A549 (cell line): ENCODE data around the gene KLHL22. TPM values are rescaled to one million over a fixed set of nuclear protein-coding genes. Genes with fewer than 3 reads are reported as not detected.

Experiments
- ATAC-seq, 2 experiments: fragments of 200-7000 bp in 1 of 2; fragments of >200 bp in 1 of 2; cut with Nextera tagmentation in 1 of 2; cut with Tn5 transposase in 1 of 2; 3 replicates each; pipeline versions ENCODE4 v1.8.0 to v1.9.1; 2018 to 2020; ENCODE audit warnings: mild to moderate bottlenecking in 1 of 2, moderate library complexity in 1 of 2
- CTCF ChIA-PET: fragments of 300-600 bp; sonication (Branson Sonifier 250); formaldehyde crosslinking; extraction: SDS; loops from one replicate; lab custom pipeline; 2021; ENCODE audit warnings: antibody characterized with exemption, inconsistent platforms; lab: Yijun Ruan, JAX
- POLR2A ChIA-PET: fragments of 350-600 bp; formaldehyde crosslinking; extraction: SDS; loops from one replicate; lab custom pipeline; 2021; ENCODE audit warnings: antibody characterized with exemption, inconsistent platforms; lab: Yijun Ruan, JAX
- DNase-seq, 2 experiments: peaks; one replicate each; pipeline versions ENCODE4 v3.0.0 to v3.0.0-alpha.2; 2011 to 2016; ENCODE audit warnings: low read depth in 1 of 2, low spot score in 1 of 2
- FAIRE-seq: peaks from 2 replicates; lab custom pipeline; 2011; peaks lifted over from hg19 to GRCh38; lab: Jason Lieb, UNC
- H3K27ac ChIP-seq, 2 experiments: fragments of >200 bp; sonication (Bioruptor Twin); formaldehyde crosslinking; 3 replicates each; pipeline ENCODE4 v1.5.1; 2016 to 2017
- H3K4me1 ChIP-seq: fragments of >200 bp; sonication (Bioruptor Twin); formaldehyde crosslinking; 3 replicates; pipeline ENCODE4 v1.6.1; 2016
- H3K4me2 ChIP-seq: fragments of >200 bp; sonication (Bioruptor Twin); formaldehyde crosslinking; 3 replicates; pipeline ENCODE4 v1.6.1; 2016
- H3K4me3 ChIP-seq: fragments of >200 bp; sonication (Bioruptor Twin); formaldehyde crosslinking; 3 replicates; pipeline ENCODE4 v1.5.1; 2016
- H3K9me3 ChIP-seq: fragments of >200 bp; sonication (Bioruptor Twin); formaldehyde crosslinking; 3 replicates; pipeline ENCODE4 v1.6.1; 2016
- ATOH8 ChIP-seq: fragments of 250-450 bp; sonication (Bioruptor Pico); IDR thresholded peaks from 2 replicates; pipeline ENCODE4 v1.5.0; 2020; ENCODE audit warnings: low read depth, mild to moderate bottlenecking, moderate library complexity
- CEBPB ChIP-seq, 2 experiments: fragments of >200 bp in 1 of 2; sonication (Bioruptor Twin) in 1 of 2; formaldehyde crosslinking in 1 of 2; IDR thresholded peaks; 2 replicates each; pipeline ENCODE4 v1.6.1; 2012 to 2016
- EHF ChIP-seq: fragments of 250-450 bp; sonication (Bioruptor Pico); IDR thresholded peaks from 2 replicates; pipeline ENCODE4 v1.5.0; 2020; ENCODE audit warnings: mild to moderate bottlenecking
- ELK1 ChIP-seq: fragments of 150-350 bp; IDR thresholded peaks from 2 replicates; pipeline ENCODE4 v1.6.1; 2014; ENCODE audit warnings: low read depth, mild to moderate bottlenecking, low read length
- EP300 ChIP-seq, 2 experiments: fragments of >200 bp; sonication (Bioruptor Twin); formaldehyde crosslinking; IDR thresholded peaks; 2 replicates in 1 of 2; 3 replicates in 1 of 2; pipeline ENCODE4 v1.6.1; 2016 to 2017
- ESRRA ChIP-seq: fragments of 150-350 bp; IDR thresholded peaks from 2 replicates; pipeline ENCODE4 v1.6.1; 2014; ENCODE audit warnings: mild to moderate bottlenecking, low read length, borderline replicate concordance
- GATA3 ChIP-seq: IDR thresholded peaks from 2 replicates; pipeline ENCODE4 v1.6.1; 2012; ENCODE audit warnings: borderline replicate concordance
- KDM5A ChIP-seq: fragments of 200-600 bp; sonication (generic); IDR thresholded peaks from 2 replicates; pipeline ENCODE4 v1.6.1; 2016; ENCODE audit warnings: antibody characterized with exemption, mild to moderate bottlenecking
- MAX ChIP-seq: IDR thresholded peaks from 2 replicates; pipeline ENCODE4 v1.6.1; 2012
- NFE2L2 ChIP-seq: fragments of 150-350 bp; conservative IDR thresholded peaks from 2 replicates; pipeline ENCODE4 v1.6.1; 2014; ENCODE audit warnings: low read length
- NPAS2 ChIP-seq: fragments of 250-450 bp; sonication (Bioruptor Pico); IDR thresholded peaks from 2 replicates; pipeline ENCODE4 v1.8.0; 2022; ENCODE audit warnings: mild to moderate bottlenecking, moderate library complexity, borderline replicate concordance
- POLR2A ChIP-seq: IDR thresholded peaks from 2 replicates; pipeline ENCODE4 v1.6.1; 2012; ENCODE audit warnings: mild to moderate bottlenecking, low read length
- POLR2AphosphoS2 ChIP-seq: conservative IDR thresholded peaks from 2 replicates; pipeline ENCODE4 v1.6.1; 2012; ENCODE audit warnings: low read length, improper control_type of control experiment, inconsistent platforms
- RAD21 ChIP-seq, 2 experiments: fragments of >200 bp in 1 of 2; sonication (Bioruptor Twin) in 1 of 2; formaldehyde crosslinking in 1 of 2; IDR thresholded peaks in 1 of 2; conservative IDR thresholded peaks in 1 of 2; 2 replicates in 1 of 2; 3 replicates in 1 of 2; pipeline ENCODE4 v1.6.1; 2012 to 2018; ENCODE audit warnings: inconsistent platforms in 1 of 2
- SMC3 ChIP-seq: fragments of >200 bp; sonication (Bioruptor Twin); formaldehyde crosslinking; IDR thresholded peaks from 3 replicates; pipeline ENCODE4 v1.6.1; 2018; ENCODE audit warnings: inconsistent platforms
- TFCP2L1 ChIP-seq: fragments of 250-450 bp; sonication (Bioruptor Pico); IDR thresholded peaks from 2 replicates; pipeline ENCODE4 v1.5.0; 2021; ENCODE audit warnings: mild to moderate bottlenecking
- TP53 ChIP-seq: fragments of 250-450 bp; sonication (Bioruptor Pico); IDR thresholded peaks from 2 replicates; pipeline ENCODE4 v1.5.0; 2021; ENCODE audit warnings: mild to moderate bottlenecking, moderate library complexity
- WGBS: methylation state at CpG from one replicate; pipeline ENCODE4 v1.1.6; 2017; ENCODE audit errors: missing lambda C conversion rate; 5-methylcytosine and 5-hydroxymethylcytosine counted together
- polyA plus RNA-seq, 4 experiments: library from polyadenylated mRNA; depleted of rRNA in 3 of 4; stranded (reverse); fragments of >200 nt; fragmentation: RNase III in 1 of 4; extraction: RNeasy Plus Mini Kit Qiagen cat#74134 plus additional on column Dnase treatment in 1 of 4; gene quantifications; 2 replicates in 3 of 4; 3 replicates in 1 of 4; pipeline ENCODE4 v1.2.3, GENCODE V29; 2011 to 2017
- TF ChIP-seq, protein P1 (sequence below): IDR thresholded peaks from 2 replicates; pipeline ENCODE4 v1.6.1; 2012; ENCODE audit warnings: low read depth, borderline replicate concordance
- TF ChIP-seq, protein P2 (sequence below): fragments of 450-650 bp; IDR thresholded peaks from 2 replicates; pipeline ENCODE4 v1.6.1; 2014; ENCODE audit warnings: antibody characterized with exemption
- TF ChIP-seq, protein P3 (sequence below): fragments of >200 bp; sonication (Bioruptor Twin); formaldehyde crosslinking; IDR thresholded peaks from 3 replicates; pipeline ENCODE4 v1.5.1; 2016

The KLHL22 gene
- polyA plus RNA-seq, 2 of the 4 experiments (the other 2 are of a cell fraction): 11.7 TPM

- CTCF ChIA-PET: no interaction called here
- 0 out of 3 replicates have a peak, but pooled peaks cover 2% of the 10 kb centered on the region for H3K4me1 ChIP-seq
- DNase-seq (no peak), ATAC-seq (no peak), FAIRE-seq (no peak)
- POLR2A ChIA-PET: no interaction called here
- H3K4me2 ChIP-seq: no peak overlapping the region
- H3K27ac ChIP-seq: no peak overlapping the region
- no peak overlapping the region for H3K4me3 ChIP-seq
- H3K9me3 ChIP-seq: no peaks in the 10 kb centered on the region
- TF ChIP-seq KDM5A: no peak
- no peak for TF ChIP-seq ELK1
- no peak for TF ChIP-seq GATA3
- no peak for TF ChIP-seq POLR2A
- TF ChIP-seq RAD21 (conservative IDR thresholded peaks at IDR 0.05 in 1 of 2, IDR thresholded peaks at IDR 0.05 in 1 of 2): no peak
- TF ChIP-seq CEBPB (IDR thresholded peaks at IDR 0.05): no peak
- TF ChIP-seq, protein P1, sequence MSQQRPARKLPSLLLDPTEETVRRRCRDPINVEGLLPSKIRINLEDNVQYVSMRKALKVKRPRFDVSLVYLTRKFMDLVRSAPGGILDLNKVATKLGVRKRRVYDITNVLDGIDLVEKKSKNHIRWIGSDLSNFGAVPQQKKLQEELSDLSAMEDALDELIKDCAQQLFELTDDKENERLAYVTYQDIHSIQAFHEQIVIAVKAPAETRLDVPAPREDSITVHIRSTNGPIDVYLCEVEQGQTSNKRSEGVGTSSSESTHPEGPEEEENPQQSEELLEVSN: no peak
- TF ChIP-seq EHF (CRISPR knock-in tag): no peak
- TF ChIP-seq NFE2L2: no peak
- TF ChIP-seq ESRRA: no peak
- TF ChIP-seq TP53: no peak
- no peak for TF ChIP-seq NPAS2 (CRISPR knock-in tag)
- TF ChIP-seq, protein P2, sequence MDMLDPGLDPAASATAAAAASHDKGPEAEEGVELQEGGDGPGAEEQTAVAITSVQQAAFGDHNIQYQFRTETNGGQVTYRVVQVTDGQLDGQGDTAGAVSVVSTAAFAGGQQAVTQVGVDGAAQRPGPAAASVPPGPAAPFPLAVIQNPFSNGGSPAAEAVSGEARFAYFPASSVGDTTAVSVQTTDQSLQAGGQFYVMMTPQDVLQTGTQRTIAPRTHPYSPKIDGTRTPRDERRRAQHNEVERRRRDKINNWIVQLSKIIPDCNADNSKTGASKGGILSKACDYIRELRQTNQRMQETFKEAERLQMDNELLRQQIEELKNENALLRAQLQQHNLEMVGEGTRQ: no peak
- no peak for TF ChIP-seq TFCP2L1 (CRISPR knock-in tag)
- no peak for TF ChIP-seq EP300 (IDR thresholded peaks at IDR 0.05)
- TF ChIP-seq MAX: no peak
- WGBS: 89% methylated on average over 7 of the region's 15 CpGs
These were observed 37.9 kb downstream of the KLHL22 start for GRCh38 chr22:20457506-20458240.

GRCh38 chr22:20456722-20457076, 38.9 kb downstream of the KLHL22 start:
- no peak for DNase-seq
- no peak overlapping the region for H3K4me3 ChIP-seq
- H3K9me3 ChIP-seq: no peaks in the 10 kb centered on the region
- TF ChIP-seq KDM5A: no peak
- no peak overlapping the region for H3K4me2 ChIP-seq
- ChIA-PET CTCF (interaction anchor here (0.7 to 5.0 kb wide), 11 partner anchors 8 to 74 kb away, joined by 3 to 55 read pairs (median 3); partner anchors contain the start of gene MED15), POLR2A (interaction anchor here (0.6 to 1.0 kb wide), 2 partner anchors 38 to 1241 kb away, joined by 4 to 5 read pairs; no protein-coding TSS in a partner anchor)
- H3K4me1 ChIP-seq: 0 out of 3 replicates have a peak, but pooled peaks cover 2% of the 10 kb centered on the region
- WGBS: 82% methylated on average over 3 of the region's 3 CpGs
- peak; percentile 18 to 26; a peak in 3 of 6 replicates for ATAC-seq
- no peak for FAIRE-seq
- H3K27ac ChIP-seq: no peak overlapping the region

GRCh38 chr22:20456064-20456721, 39.4 kb downstream of the KLHL22 start:
- CTCF ChIA-PET: interaction anchor here (0.7 to 5.0 kb wide), 11 partner anchors 9 to 74 kb away, joined by 3 to 55 read pairs (median 3); partner anchors contain the start of gene MED15
- Histone ChIP-seq H3K4me3 (no peak overlapping the region), H3K4me1 (0 out of 3 replicates have a peak, but pooled peaks cover 2% of the 10 kb centered on the region), H3K4me2 (no peak overlapping the region), H3K27ac (no peak overlapping the region), H3K9me3 (no peaks in the 10 kb centered on the region)
- peak; percentile 89 to 95 for ATAC-seq
- no peak for FAIRE-seq
- POLR2A ChIA-PET: interaction anchor here (1.0 kb wide), 1 partner anchor 38 kb away, joined by 4 read pairs; no protein-coding TSS in a partner anchor
- peak; percentile 54 to 72 for DNase-seq
- 25% methylated on average over 6 of the region's 6 CpGs for WGBS
- TF ChIP-seq MAX (0 out of 2 replicates have a peak, but pooled peaks have one; percentile 18), ATOH8 (CRISPR knock-in tag) (no peak), RAD21 (conservative IDR thresholded peaks at IDR 0.05 in 1 of 2, IDR thresholded peaks at IDR 0.05 in 1 of 2) (peak; percentile 72 to 75), POLR2AphosphoS2 (no peak), SMC3 (peak; percentile 57)
- TF ChIP-seq, protein P3, sequence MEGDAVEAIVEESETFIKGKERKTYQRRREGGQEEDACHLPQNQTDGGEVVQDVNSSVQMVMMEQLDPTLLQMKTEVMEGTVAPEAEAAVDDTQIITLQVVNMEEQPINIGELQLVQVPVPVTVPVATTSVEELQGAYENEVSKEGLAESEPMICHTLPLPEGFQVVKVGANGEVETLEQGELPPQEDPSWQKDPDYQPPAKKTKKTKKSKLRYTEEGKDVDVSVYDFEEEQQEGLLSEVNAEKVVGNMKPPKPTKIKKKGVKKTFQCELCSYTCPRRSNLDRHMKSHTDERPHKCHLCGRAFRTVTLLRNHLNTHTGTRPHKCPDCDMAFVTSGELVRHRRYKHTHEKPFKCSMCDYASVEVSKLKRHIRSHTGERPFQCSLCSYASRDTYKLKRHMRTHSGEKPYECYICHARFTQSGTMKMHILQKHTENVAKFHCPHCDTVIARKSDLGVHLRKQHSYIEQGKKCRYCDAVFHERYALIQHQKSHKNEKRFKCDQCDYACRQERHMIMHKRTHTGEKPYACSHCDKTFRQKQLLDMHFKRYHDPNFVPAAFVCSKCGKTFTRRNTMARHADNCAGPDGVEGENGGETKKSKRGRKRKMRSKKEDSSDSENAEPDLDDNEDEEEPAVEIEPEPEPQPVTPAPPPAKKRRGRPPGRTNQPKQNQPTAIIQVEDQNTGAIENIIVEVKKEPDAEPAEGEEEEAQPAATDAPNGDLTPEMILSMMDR: peak; percentile 57
